Adrenal gland (tissue), 12 donors: Measurements from ENCODE around the gene EZH2. TPM values are rescaled to one million over a fixed set of nuclear protein-coding genes. Genes with fewer than 3 reads are reported as not detected.
A peak's percentile ranks its signal among the peaks of the same experiment; 100 is the strongest.

Source experiments
- DNase-seq, 7 donors: peaks; one replicate each; pipeline ENCODE4 v3.0.0-alpha.2; 2019 to 2020
- H3K27ac ChIP-seq, 5 donors: fragments of 200-600 bp; sonication (generic) in 4 of 5; 1 replicate in 3 of 5; 2 replicates in 2 of 5; pipeline versions ENCODE4 v1.5.1 to v1.8.0; 2016 to 2020; ENCODE audit warnings: mild to moderate bottlenecking in 1 of 5
- H3K27me3 ChIP-seq: fragments of 200-600 bp; 2 replicates; pipeline ENCODE4 v1.8.0; 2021
- H3K36me3 ChIP-seq, 2 donors: fragments of 200-600 bp; replicated peaks in 1 of 2; 1 replicate in 1 of 2; 2 replicates in 1 of 2; pipeline versions ENCODE4 v1.5.1 to v1.8.0; 2018 to 2022
- H3K4me1 ChIP-seq, 2 donors: fragments of 200-600 bp; replicated peaks in 1 of 2; 1 replicate in 1 of 2; 2 replicates in 1 of 2; pipeline versions ENCODE4 v1.5.1 to v1.8.0; 2018 to 2021
- H3K4me3 ChIP-seq, 4 donors: fragments of 200-600 bp; sonication (generic) in 3 of 4; one replicate each; pipeline ENCODE4 v1.5.1; 2016 to 2018
- H3K9me3 ChIP-seq, 3 donors: fragments of 200-600 bp; sonication (generic) in 1 of 3; replicated peaks in 1 of 3; 1 replicate in 2 of 3; 2 replicates in 1 of 3; pipeline versions ENCODE4 v1.5.1 to v1.8.0; 2016 to 2021
- CTCF ChIP-seq, 6 experiments: fragments of 450-650 bp in 4 of 6; fragments of 200-600 bp in 2 of 6; sonication (generic) in 1 of 6; IDR thresholded peaks; 1 replicate in 5 of 6; 2 replicates in 1 of 6; pipeline versions ENCODE4 v1.5.1 to v1.8.0; 2016 to 2021; ENCODE audit warnings: antibody characterized with exemption in 6 of 6, mild to moderate bottlenecking in 2 of 6, moderate library complexity in 1 of 6
- POLR2A ChIP-seq, 2 donors: fragments of 450-650 bp; IDR thresholded peaks; one replicate each; pipeline ENCODE4 v1.6.1; 2017; ENCODE audit warnings: antibody characterized with exemption in 2 of 2, mild to moderate bottlenecking in 2 of 2, moderate library complexity in 1 of 2
- WGBS, 4 donors: extraction: QIAGEN DNeasy Blood & Tissue Kit in 2 of 4; methylation state at CpG; one replicate each; pipeline versions ENCODE4 v1.1.5 to v1.1.7; 2013 to 2017; 5-methylcytosine and 5-hydroxymethylcytosine counted together
- intact Hi-C, 2 donors: fragments of 100-400 bp; cut with DNase I; formaldehyde crosslinking; loops; one replicate each; pipeline versions ENCODE4 v1.14.1 to v1.15.0; 2022 to 2023
- polyA plus RNA-seq, 3 donors: library from polyadenylated mRNA; stranded (reverse); fragments of 200-250 nt in 2 of 3; fragments of 350-450 nt in 1 of 3; fragmentation: Illumina TruSeq in 1 of 3; extraction: RNeasy Lipid Tissue Mini Kit (QIAGEN cat#74804) in 1 of 3; gene quantifications; one replicate each; pipeline ENCODE4 v1.2.3, GENCODE V29; 2013 to 2014
- total RNA-seq, 9 donors: library from RNA; depleted of rRNA in 4 of 9; stranded (reverse); fragments of >200 nt in 4 of 9; fragments of 120-200 nt in 1 of 9; fragmentation: NEBNext Ultra II Directional in 1 of 9; extraction: Animal tissue kit (Norgen Biotek cat#: 25700) in 1 of 9; gene quantifications; one replicate each; pipeline versions ENCODE4 v1.1.0 to v1.2.4, GENCODE V29; 2013 to 2023
- donor health status: healthy with polysubstance abuse.
- donor health status: Bipolar disorder and iron deficiency.
- donor health status: DM: yes; HTN: yes; CAD: no.
- donor health status: DM: no; HTN: no; CAD: no.
- donor health status: DM: no; HTN: no; CAD: no.
- donor health status: DM: yes; HTN: yes; CAD: no.

EZH2 gene
- total and polyA plus RNA-seq, 12 donors: 0.61 to 11.6 (median 2.3) TPM

GRCh38 chr7:148883266-148884048 is 634 bp downstream of the EZH2 start:
- peak; percentile 24 to 61 (median 36) for DNase-seq
- no peaks in the 10 kb centered on the region for H3K27me3 ChIP-seq
- no peaks in the 10 kb centered on the region for H3K4me1 ChIP-seq
- WGBS, 4 donors: 0 to 4% (median 0%) methylated on average over 4 to 88 of the region's 88 CpGs
- TF ChIP-seq CTCF (IDR thresholded peaks at IDR 0.05) (no peak), POLR2A (IDR thresholded peaks at IDR 0.05) (no peak)
- intact Hi-C loops: loop anchor here in 1 of 2 donors (5.0 kb wide), 1 partner anchor 59 kb away; no protein-coding TSS in a partner anchor
- peak overlapping the region; percentile 45 to 95 (median 82) for H3K4me3 ChIP-seq
- no peaks in the 10 kb centered on the region for H3K36me3 ChIP-seq
- H3K9me3 ChIP-seq: no peaks in the 10 kb centered on the region
- H3K27ac ChIP-seq: peak overlapping the region in 3 of 5 donors; percentile 81 to 95 (median 92)

- no peak overlapping the region for H3K27ac ChIP-seq
- intact Hi-C loops: loop anchor here in 1 of 2 donors (5.0 kb wide), 1 partner anchor 59 kb away; no protein-coding TSS in a partner anchor
- WGBS, 4 donors: 0 to 1% (median 0%) methylated on average over 12 of the region's 12 CpGs
These were observed 1.2 kb downstream of the EZH2 start for GRCh38 chr7:148882841-148883265.

GRCh38 chr7:148882192-148882591 is 1.9 kb downstream of the EZH2 start:
- H3K4me3 ChIP-seq: no peak overlapping the region
- H3K27ac ChIP-seq: no peak overlapping the region
- H3K9me3 ChIP-seq: no peaks in the 10 kb centered on the region
- DNase-seq: no peak
- H3K27me3 ChIP-seq: no peaks in the 10 kb centered on the region
- no peaks in the 10 kb centered on the region for H3K36me3 ChIP-seq
- 53 to 65% (median 57%) methylated on average over 5 of the region's 5 CpGs for WGBS, 4 donors
- H3K4me1 ChIP-seq: no peaks in the 10 kb centered on the region
- intact Hi-C loops: loop anchor here in 1 of 2 donors (5.0 kb wide), 1 partner anchor 60 kb away; no protein-coding TSS in a partner anchor
- no peak for TF ChIP-seq CTCF (IDR thresholded peaks at IDR 0.05)
- no peak for TF ChIP-seq POLR2A (IDR thresholded peaks at IDR 0.05)

More at GRCh38 chr7:148882841-148883265, 1.2 kb downstream of the EZH2 start:
- TF ChIP-seq POLR2A (IDR thresholded peaks at IDR 0.05): no peak
- no peak for TF ChIP-seq CTCF (IDR thresholded peaks at IDR 0.05)
- DNase-seq: no peak
- no peaks in the 10 kb centered on the region for H3K9me3 ChIP-seq
- no peaks in the 10 kb centered on the region for H3K36me3 ChIP-seq
- H3K27me3 ChIP-seq: no peaks in the 10 kb centered on the region
- H3K4me1 ChIP-seq: no peaks in the 10 kb centered on the region
- peak overlapping the region in 2 of 4 donors; percentile 22 to 95 for H3K4me3 ChIP-seq

GRCh38 chr7:148878317-148878716 is 5.8 kb downstream of the EZH2 start:
- H3K27me3 ChIP-seq: no peaks in the 10 kb centered on the region
- 94 to 98% (median 95%) methylated on average over 2 of the region's 2 CpGs for WGBS, 4 donors
- no peak overlapping the region for H3K4me3 ChIP-seq
- no peaks in the 10 kb centered on the region for H3K36me3 ChIP-seq
- H3K27ac ChIP-seq: no peak overlapping the region
- no peaks in the 10 kb centered on the region for H3K4me1 ChIP-seq
- intact Hi-C loops: no loop called here
- H3K9me3 ChIP-seq: no peaks in the 10 kb centered on the region
- TF ChIP-seq CTCF (IDR thresholded peaks at IDR 0.05) (no peak), POLR2A (IDR thresholded peaks at IDR 0.05) (no peak)
- DNase-seq: no peak
